ENCODE data around the gene TLN1. TPM values are rescaled to one million over a fixed set of nuclear protein-coding genes. Genes with fewer than 3 reads are reported as not detected.

The TLN1 gene
- total and polyA plus RNA-seq, 2 of the 8 experiments (the other 6 are each of a cell fraction or from before 2014, with no cell fraction given) = 28.1 to 90.1 TPM

- TF ChIP-seq, protein P1, sequence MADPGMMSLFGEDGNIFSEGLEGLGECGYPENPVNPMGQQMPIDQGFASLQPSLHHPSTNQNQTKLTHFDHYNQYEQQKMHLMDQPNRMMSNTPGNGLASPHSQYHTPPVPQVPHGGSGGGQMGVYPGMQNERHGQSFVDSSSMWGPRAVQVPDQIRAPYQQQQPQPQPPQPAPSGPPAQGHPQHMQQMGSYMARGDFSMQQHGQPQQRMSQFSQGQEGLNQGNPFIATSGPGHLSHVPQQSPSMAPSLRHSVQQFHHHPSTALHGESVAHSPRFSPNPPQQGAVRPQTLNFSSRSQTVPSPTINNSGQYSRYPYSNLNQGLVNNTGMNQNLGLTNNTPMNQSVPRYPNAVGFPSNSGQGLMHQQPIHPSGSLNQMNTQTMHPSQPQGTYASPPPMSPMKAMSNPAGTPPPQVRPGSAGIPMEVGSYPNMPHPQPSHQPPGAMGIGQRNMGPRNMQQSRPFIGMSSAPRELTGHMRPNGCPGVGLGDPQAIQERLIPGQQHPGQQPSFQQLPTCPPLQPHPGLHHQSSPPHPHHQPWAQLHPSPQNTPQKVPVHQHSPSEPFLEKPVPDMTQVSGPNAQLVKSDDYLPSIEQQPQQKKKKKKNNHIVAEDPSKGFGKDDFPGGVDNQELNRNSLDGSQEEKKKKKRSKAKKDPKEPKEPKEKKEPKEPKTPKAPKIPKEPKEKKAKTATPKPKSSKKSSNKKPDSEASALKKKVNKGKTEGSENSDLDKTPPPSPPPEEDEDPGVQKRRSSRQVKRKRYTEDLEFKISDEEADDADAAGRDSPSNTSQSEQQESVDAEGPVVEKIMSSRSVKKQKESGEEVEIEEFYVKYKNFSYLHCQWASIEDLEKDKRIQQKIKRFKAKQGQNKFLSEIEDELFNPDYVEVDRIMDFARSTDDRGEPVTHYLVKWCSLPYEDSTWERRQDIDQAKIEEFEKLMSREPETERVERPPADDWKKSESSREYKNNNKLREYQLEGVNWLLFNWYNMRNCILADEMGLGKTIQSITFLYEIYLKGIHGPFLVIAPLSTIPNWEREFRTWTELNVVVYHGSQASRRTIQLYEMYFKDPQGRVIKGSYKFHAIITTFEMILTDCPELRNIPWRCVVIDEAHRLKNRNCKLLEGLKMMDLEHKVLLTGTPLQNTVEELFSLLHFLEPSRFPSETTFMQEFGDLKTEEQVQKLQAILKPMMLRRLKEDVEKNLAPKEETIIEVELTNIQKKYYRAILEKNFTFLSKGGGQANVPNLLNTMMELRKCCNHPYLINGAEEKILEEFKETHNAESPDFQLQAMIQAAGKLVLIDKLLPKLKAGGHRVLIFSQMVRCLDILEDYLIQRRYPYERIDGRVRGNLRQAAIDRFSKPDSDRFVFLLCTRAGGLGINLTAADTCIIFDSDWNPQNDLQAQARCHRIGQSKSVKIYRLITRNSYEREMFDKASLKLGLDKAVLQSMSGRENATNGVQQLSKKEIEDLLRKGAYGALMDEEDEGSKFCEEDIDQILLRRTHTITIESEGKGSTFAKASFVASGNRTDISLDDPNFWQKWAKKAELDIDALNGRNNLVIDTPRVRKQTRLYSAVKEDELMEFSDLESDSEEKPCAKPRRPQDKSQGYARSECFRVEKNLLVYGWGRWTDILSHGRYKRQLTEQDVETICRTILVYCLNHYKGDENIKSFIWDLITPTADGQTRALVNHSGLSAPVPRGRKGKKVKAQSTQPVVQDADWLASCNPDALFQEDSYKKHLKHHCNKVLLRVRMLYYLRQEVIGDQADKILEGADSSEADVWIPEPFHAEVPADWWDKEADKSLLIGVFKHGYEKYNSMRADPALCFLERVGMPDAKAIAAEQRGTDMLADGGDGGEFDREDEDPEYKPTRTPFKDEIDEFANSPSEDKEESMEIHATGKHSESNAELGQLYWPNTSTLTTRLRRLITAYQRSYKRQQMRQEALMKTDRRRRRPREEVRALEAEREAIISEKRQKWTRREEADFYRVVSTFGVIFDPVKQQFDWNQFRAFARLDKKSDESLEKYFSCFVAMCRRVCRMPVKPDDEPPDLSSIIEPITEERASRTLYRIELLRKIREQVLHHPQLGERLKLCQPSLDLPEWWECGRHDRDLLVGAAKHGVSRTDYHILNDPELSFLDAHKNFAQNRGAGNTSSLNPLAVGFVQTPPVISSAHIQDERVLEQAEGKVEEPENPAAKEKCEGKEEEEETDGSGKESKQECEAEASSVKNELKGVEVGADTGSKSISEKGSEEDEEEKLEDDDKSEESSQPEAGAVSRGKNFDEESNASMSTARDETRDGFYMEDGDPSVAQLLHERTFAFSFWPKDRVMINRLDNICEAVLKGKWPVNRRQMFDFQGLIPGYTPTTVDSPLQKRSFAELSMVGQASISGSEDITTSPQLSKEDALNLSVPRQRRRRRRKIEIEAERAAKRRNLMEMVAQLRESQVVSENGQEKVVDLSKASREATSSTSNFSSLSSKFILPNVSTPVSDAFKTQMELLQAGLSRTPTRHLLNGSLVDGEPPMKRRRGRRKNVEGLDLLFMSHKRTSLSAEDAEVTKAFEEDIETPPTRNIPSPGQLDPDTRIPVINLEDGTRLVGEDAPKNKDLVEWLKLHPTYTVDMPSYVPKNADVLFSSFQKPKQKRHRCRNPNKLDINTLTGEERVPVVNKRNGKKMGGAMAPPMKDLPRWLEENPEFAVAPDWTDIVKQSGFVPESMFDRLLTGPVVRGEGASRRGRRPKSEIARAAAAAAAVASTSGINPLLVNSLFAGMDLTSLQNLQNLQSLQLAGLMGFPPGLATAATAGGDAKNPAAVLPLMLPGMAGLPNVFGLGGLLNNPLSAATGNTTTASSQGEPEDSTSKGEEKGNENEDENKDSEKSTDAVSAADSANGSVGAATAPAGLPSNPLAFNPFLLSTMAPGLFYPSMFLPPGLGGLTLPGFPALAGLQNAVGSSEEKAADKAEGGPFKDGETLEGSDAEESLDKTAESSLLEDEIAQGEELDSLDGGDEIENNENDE (IDR thresholded peaks at IDR 0.05; ENCODE audit: insufficient replicate concordance, low read length) = no peak
- TF ChIP-seq EP300 (IDR thresholded peaks at IDR 0.05; ENCODE audit: borderline replicate concordance in 1 of 2, low read depth in 2 of 2, low read length in 2 of 2) = no peak
- no peak for TF ChIP-seq CEBPB (IDR thresholded peaks at IDR 0.05; ENCODE audit: low read depth, low read length)
- no peak for TF ChIP-seq BACH1 (IDR thresholded peaks at IDR 0.05; ENCODE audit: low read length)
- TF ChIP-seq CBX5 (IDR thresholded peaks at IDR 0.05; ENCODE audit: low read depth, low read length) = no peak
- no peak for TF ChIP-seq KDM4A (IDR thresholded peaks at IDR 0.05; ENCODE audit: low read depth, low read length, severe bottlenecking)
- no peak for TF ChIP-seq SP4 (IDR thresholded peaks at IDR 0.05; ENCODE audit: low read length)
Measured at GRCh38 chr9:35763803-35764202, 31.8 kb upstream of the TLN1 start (continued).
